HG02642 (cell line): ENCODE measurements around the gene ASGR1.
"Not testable (repeated sequence)": the region's sequence is repeated elsewhere in the genome, so short reads cannot be mapped to it uniquely, and the experiment has no call there.

Experiments used
- ATAC-seq: cut with Tn5 transposase; IDR thresholded peaks from one replicate; pipeline ENCODE4 v1.9.1; 2021; ENCODE audit warnings: mild to moderate bottlenecking; ENCODE audit not compliant: unreplicated experiment, poor library complexity

ASGR1 gene

DNA sequence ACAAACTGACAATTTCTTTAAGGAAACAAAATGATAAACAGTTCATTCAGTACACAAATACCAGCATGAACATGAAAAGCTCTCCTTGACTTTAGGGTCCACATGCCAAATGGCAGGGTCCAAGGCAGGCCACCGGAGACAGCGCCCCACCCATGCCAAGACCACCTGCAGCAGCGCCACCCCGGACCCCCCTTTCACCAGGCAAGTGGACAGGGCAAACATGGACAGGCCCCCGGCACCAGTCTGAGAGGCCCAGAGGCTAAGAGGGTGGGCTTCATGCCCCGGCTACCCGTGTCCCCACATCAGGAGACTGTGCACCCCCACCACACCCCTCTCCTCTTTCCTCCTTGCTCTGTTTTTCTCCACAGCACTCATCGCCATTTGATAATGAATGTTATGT lies 49.9 kb downstream of the ASGR1 start:
- ATAC-seq: no peak

DNA sequence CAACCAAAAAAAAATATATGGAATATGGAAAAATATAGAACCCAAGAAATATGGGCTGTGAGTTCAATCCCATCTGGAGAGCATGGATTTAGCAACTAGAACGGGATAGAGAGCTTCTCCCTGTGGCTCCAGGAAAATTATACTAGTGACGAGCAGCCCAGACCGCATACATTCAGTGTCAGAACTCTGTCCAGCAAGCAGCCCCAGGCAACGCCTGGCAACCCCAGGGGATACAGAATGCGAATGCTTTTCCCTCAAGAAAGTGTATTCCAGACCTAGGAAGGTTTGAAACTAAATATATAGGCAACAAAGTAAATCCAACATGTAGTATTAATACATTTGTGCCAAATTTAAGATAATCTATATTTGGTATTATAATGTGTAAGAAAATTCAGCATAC lies 51.0 kb downstream of the ASGR1 start:
- no peak for ATAC-seq

DNA sequence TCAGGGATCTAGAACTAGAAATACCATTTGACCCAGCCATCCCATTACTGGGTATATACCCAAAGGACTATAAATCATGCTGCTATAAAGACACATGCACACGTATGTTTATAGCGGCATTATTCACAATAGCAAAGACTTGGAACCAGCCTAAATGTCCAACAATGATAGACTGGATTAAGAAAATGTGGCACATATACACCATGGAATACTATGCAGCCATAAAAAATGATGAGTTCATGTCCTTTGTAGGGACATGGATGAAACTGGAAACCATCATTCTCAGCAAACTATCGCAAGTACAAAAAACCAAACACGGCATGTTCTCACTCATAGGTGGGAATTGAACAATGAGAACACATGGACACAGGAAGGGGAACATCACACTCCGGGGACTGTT lies 51.7 kb downstream of the ASGR1 start:
- ATAC-seq: not testable (repeated sequence)

- ATAC-seq: not testable (repeated sequence)
Observed at GRCh38 chr17:7126386-7126785, 52.8 kb downstream of the ASGR1 start.

- no peak for ATAC-seq
Observed at GRCh38 chr17:7124923-7125322, 54.2 kb downstream of the ASGR1 start.

DNA sequence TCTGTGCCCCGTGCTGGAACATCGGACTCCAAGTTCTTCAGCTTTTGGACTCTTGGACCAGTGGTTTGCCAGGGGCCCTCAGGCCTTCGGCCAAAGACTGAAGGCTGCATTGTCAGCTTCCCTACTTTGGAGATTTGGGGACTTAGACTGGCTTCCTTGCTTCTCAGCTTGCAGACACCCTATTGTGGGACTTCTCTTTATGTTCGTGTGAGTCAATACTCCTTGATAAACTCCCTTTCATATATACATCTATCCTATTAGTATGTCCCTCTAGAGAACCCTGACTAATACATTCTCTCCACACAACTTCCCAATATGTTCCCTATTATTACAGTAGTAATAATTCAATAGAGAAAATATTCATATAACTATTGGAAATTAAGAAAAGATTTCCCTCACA lies 55.3 kb downstream of the ASGR1 start:
- ATAC-seq: no peak
